ENCODE results near the gene UBQLNL.

Gene UBQLNL, protein sequence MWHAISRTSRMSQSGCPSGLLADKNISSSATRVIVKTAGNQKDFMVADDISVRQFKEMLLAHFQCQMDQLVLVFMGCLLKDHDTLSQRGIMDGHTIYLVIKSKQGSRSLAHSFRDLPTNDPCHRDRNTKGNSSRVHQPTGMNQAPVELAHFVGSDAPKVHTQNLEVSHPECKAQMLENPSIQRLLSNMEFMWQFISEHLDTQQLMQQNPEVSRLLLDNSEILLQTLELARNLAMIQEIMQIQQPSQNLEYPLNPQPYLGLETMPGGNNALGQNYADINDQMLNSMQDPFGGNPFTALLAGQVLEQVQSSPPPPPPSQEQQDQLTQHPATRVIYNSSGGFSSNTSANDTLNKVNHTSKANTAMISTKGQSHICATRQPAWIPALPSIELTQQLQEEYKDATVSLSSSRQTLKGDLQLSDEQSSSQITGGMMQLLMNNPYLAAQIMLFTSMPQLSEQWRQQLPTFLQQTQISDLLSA

GRCh38 chr11:5516599-5516998, at the start of gene UBQLNL:
Gene UBQLNL (minus strand): TSS chr11:5516699. CDS start chr11:5516441, 258 bp downstream.
- DNase-seq: no peak

DNA sequence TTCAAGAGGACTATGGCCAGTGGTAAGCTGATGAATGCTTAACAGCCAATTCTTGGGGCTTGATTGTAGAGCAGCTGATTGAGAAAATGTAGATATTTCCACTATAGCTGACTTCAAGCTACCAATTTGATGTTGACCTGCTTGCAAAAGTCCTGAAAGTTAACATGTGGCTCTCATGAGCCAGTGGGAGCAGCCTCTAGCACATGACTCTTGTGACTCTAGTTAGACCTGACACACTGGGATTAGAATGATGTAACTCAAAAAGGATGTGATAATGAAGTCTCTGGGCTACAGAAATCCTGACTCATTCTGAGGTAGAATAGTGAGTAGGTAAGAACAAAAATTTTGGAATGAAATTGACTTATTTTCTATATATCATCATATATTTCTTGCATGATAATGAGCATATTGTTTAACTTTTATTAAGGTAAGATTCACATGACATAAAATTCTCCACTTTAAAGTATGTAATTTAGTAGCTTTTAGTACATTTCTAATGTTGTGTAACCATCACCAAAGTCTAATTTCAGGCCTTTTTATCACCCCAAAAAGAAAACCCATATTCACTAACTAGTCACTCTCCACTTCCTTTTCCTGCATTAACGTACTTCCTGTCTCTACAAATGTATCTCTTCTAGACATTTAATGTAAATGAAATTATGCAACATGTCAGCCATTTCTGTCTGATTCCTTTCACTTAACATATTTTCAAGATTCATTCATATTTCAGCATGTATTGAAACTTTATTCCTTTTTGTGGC, 47.9 kb upstream of the UBQLNL start:
- no peak for DNase-seq

- DNase-seq: no peak
These were observed 41.3 kb upstream of the UBQLNL start for GRCh38 chr11:5557751-5558150.

DNA sequence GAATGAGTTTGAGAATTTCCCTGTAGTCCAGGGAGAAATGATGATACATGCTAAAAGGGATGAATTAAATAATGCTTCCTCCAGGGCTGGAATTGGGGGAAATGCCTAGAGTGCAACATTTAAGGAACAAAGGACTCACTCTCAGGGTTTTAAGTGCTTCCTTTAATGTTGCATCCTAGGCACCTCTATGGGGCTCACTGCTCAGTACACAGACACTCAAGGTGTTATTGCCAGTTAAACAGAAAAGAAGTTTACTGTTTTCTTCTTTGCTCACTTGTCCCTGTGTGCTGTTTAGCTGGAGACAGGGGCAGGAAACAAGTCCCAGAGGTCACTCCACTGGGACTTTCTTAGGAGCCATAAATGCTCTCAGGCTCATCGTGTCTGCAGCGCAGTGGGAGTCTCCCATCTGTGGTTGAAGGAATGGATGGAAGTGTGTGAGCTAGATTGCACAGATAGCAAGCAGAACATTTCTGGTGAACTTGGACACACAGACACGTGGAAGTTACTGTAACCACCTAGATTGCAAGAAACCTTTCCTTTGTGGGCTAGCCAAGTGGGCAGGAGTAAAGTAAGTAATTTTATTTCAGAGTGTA, 40.2 kb upstream of the UBQLNL start:
- DNase-seq: no peak

- DNase-seq: no peak
These were observed 36.8 kb upstream of the UBQLNL start for GRCh38 chr11:5553343-5553742.

DNA sequence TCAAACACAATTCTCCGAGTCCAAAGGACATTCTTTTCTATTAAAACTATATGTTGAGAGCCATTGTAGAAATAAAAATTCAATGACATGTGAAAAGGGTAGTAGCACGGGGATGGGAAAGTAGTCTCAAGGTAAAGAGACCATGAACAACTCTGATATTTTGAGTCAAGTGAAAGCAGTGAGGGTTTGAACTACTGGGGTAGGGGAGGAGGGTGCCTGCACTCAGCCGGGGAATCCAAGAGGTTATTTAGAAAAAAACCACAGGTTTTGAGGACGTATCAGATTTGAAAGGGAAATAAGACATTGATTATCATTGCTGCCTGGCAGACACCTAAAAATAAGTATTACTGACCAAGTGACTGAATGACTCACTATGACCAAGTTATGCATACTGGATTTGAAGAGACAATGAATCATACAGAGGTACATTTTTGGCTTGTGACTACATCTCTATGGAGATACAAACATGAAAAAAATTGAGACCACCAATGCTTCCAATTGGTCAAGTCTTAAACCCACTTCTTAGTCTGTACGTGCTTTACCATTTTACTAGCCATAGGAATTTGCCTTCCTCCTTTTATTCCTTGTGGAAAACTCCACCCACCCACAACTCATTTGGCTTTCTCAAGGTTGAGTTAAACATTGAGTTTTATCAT, 34.1 kb upstream of the UBQLNL start:
- DNase-seq: no peak

DNA sequence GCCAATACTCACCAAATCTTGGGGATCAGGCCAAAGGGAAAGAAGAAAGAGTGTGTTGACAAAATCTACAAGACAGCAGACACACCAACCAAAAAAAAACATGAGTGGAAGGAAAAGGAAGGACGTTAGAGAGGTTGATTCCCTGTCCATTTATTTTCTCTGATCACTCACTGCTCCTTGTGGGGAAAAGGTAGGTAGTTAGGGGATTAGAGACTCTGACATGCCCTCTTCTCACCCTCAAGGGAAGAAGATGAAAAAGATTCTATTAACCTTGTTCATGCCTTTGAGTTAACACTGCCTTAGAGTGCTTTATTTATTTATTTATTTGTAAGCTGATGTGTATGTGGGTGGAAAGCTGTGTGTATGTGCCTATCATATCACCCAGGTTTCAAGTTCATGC, 31.9 kb upstream of the UBQLNL start, which contains the start of gene OR52H1:
OR52H1 (minus strand) TSS at position 101 of the 400 bp plus-strand sequence. CDS start 3,035 bp downstream, outside the sequence.
- DNase-seq: no peak

DNA sequence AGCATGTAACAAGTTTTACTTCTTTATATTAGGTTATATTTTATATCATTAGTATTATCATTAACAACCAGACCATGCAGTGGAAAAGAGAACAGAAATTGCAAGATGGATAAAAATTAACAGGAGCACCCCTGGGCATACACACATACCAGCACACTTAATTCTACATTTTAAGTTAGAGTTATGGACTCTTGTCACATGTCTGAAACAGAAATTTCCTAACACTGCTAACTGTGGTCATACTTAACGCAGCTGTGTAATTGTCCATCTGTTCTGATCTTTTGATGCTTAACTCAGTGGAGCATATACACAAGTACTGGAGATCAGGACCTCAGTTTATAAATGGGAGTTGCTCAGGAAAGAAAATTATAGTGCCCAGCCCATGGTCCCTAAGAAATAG, 31.5 kb upstream of the UBQLNL start:
- no peak for DNase-seq

DNA sequence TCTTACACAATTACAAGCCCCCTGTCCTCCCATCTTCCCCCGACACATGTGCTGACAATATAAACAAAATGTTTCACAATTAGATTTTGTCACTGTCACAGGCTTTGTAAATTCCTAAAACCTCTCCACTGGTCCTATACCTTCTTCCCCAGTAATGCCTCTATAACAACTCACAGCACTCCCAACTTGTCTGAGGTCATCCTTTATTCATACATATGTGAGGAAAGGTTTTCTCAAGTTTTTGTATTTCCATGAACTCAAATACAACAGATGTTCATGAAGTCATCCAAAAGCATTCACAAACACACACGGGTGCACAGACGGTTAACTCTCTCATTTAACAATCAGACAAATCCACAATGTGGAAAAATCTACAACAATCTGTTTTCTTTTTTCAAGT, 30.0 kb upstream of the UBQLNL start:
- no peak for DNase-seq

GRCh38 chr11:5541427-5541826, 24.9 kb upstream of the UBQLNL start:
- DNase-seq: no peak

- DNase-seq: no peak
These were observed 20.0 kb upstream of the UBQLNL start for GRCh38 chr11:5536482-5536881.

GRCh38 chr11:5534046-5534445, 17.5 kb upstream of the UBQLNL start:
- DNase-seq: no peak

- no peak for DNase-seq
These were observed 14.7 kb upstream of the UBQLNL start for GRCh38 chr11:5531053-5531831.

DNA sequence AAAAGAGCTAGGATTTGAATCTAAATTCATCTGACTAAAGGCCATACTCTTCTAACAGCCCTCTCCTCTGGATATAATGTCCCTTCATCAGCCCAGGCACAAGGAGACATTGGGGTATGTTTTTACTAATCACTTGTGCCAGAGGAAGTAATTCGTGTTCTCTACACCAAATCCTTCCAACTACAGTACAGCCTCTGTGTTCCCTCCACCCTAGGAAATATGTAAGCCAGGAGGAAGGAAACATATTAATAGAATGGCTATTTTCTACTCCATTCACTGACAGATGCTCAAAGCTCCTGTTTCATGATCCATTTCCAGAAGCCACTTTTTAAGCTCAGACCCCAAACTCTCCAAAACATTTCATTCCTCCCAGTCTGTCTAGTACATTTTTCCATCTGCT, 12.0 kb upstream of the UBQLNL start:
- no peak for DNase-seq

- DNase-seq: no peak
These were observed 11.2 kb upstream of the UBQLNL start for GRCh38 chr11:5527716-5528115.

DNA sequence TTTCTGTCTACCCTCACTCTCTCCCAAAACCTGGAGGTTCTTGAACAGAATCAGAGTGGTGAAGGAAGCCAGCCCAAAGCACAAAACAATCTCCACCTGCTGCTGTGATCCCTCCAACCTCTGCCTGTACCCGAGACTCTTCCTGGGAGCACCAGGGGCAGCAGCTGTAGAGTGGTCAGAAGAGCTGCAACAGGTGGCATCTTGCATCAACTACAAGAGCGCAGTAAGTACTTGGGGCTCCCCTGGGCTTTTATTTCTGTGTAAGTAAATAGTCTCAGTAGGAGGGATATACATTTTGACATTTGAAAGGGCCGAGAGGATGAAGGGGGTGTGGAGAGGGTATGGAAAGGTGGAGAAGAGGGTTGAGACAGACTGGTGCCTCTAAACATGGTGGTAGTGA, 8.3 kb upstream of the UBQLNL start:
- DNase-seq: no peak

GRCh38 chr11:5522308-5522707, 5.8 kb upstream of the UBQLNL start:
- no peak for DNase-seq

DNA sequence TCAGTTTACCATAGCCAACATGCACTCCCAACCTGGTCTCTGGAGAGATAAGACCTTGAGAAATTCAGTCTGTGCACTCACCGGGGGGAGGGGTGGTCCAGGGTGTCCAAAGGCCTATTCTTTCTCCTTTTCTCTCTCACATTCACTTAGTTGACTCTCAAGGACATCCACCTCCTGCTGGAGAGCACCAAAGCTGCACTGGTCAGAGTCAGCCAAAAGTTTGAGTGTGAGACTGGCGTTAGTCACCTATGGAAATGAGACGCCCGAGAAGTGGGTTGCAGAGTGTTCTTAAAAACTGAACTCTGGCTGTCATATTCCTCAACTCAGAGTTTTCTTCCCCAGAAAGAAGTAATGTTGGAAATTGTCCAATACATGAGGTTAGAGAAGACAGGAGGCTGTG, 5.0 kb upstream of the UBQLNL start:
- DNase-seq: no peak

DNA sequence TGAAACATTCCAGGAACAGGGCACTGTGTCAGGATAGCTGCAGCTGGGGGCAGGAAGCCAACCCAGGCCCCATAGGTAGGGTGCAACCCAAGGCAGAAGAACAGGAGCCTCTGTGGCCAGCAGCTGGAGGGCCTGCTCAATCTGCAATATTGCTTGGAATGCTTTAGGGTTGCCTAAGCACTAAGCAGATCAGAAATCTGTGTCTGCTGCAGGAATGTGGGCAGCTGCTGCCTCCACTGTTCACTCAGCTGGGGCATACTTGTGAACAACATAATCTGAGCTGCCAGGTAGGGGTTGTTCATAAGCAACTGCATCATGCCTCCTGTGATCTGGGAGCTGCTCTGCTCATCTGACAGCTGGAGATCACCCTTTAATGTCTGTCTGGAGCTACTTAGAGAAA, 1.7 kb downstream of the UBQLNL start:
- no peak for DNase-seq

DNA sequence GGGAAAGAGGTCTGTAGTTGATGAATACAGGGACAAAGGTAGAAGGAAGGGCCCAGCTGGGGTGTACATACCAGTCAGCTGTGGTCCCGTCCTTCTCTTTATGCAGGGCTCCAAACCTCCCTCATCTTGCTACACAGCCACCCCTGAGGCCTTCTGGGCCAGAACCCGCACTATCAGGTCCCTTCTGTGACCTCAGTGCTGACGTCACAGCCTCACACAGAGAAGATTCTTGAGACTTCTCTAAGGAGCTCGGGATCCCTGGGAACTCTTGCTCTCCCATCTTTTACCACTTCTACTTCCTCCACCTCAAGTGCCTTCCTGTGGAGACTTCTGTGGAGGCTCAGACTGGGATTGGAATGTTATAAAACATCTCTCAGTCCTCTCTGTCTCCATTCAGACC, 6.7 kb downstream of the UBQLNL start, which contains the start of gene UBQLN3:
UBQLN3 (minus strand) TSS at position 155 of the 400 bp plus-strand sequence. CDS start 399 bp downstream, outside the sequence.
- DNase-seq: no peak

DNA sequence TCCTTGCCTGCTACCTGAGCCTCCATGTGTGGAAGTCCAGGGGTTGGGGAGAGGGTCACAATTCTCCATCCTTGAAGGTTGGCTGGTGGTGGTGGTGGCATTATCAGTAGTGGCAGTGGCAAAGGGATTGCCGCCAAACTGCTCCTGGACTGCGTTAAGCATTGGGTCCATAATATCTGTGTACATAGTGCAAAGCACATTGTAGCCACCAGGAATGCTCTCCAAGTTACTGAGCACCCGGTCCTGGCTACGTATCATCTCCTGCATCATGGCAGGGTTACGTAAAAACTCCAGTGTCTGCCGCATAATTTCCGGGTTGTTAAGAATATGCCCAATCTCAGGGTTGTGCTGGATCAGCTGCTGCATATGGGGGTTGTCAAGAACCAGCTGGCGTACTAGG, 7.9 kb downstream of the UBQLNL start:
- no peak for DNase-seq

GRCh38 chr11:5507933-5508305, 8.6 kb downstream of the UBQLNL start:
- no peak for DNase-seq

All from NCI-H526 treated with DMSO at 0.1 percent for 48 hours (cell line).